RWPE2 (cell line): ENCODE data around the gene FES.
"Not testable (repeated sequence)": the region's sequence is repeated elsewhere in the genome, so short reads cannot be mapped to it uniquely, and the experiment has no call there.

ENCODE experiments used
- ATAC-seq: fragments of 200-7000 bp; cut with Tn5 transposase; 3 replicates; pipeline ENCODE4 v1.9.1; 2021; ENCODE audit warnings: low read depth
- DNase-seq: peaks from one replicate; pipeline ENCODE4 v3.0.0-alpha.2; 2020; ENCODE audit warnings: low spot score
- H3K27ac ChIP-seq: fragments of 450-650 bp; 2 replicates; pipeline ENCODE4 v1.5.1; 2017; ENCODE audit warnings: mild to moderate bottlenecking; ENCODE audit not compliant: poor library complexity, severe bottlenecking
- H3K27me3 ChIP-seq: fragments of 250-450 bp; sonication (Bioruptor Pico); 2 replicates; pipeline ENCODE4 v1.5.1; 2021; ENCODE audit warnings: mild to moderate bottlenecking, moderate library complexity; ENCODE audit not compliant: insufficient read depth, poor library complexity, severe bottlenecking
- H3K36me3 ChIP-seq: fragments of 250-450 bp; sonication (Bioruptor Pico); 2 replicates; pipeline ENCODE4 v1.5.1; 2020; ENCODE audit warnings: low read depth, mild to moderate bottlenecking, moderate library complexity
- H3K4me1 ChIP-seq: fragments of 250-450 bp; sonication (Bioruptor Pico); 2 replicates; pipeline ENCODE4 v1.5.1; 2021; ENCODE audit warnings: mild to moderate bottlenecking, moderate library complexity; ENCODE audit not compliant: insufficient read depth, poor library complexity, severe bottlenecking
- H3K4me3 ChIP-seq: fragments of 250-450 bp; sonication (Bioruptor Pico); 2 replicates; pipeline ENCODE4 v1.5.1; 2021; ENCODE audit warnings: mild to moderate bottlenecking, moderate library complexity; ENCODE audit not compliant: severe bottlenecking
- H3K9me3 ChIP-seq: fragments of 250-450 bp; sonication (Bioruptor Pico); 2 replicates; pipeline ENCODE4 v1.5.1; 2021; ENCODE audit warnings: mild to moderate bottlenecking, moderate library complexity; ENCODE audit not compliant: severe bottlenecking
- CTCF ChIP-seq: fragments of 450-650 bp; IDR thresholded peaks from one replicate; pipeline ENCODE4 v1.5.1; 2017; ENCODE audit warnings: mild to moderate bottlenecking, moderate library complexity; ENCODE audit not compliant: poor library complexity, severe bottlenecking

FES gene

DNA sequence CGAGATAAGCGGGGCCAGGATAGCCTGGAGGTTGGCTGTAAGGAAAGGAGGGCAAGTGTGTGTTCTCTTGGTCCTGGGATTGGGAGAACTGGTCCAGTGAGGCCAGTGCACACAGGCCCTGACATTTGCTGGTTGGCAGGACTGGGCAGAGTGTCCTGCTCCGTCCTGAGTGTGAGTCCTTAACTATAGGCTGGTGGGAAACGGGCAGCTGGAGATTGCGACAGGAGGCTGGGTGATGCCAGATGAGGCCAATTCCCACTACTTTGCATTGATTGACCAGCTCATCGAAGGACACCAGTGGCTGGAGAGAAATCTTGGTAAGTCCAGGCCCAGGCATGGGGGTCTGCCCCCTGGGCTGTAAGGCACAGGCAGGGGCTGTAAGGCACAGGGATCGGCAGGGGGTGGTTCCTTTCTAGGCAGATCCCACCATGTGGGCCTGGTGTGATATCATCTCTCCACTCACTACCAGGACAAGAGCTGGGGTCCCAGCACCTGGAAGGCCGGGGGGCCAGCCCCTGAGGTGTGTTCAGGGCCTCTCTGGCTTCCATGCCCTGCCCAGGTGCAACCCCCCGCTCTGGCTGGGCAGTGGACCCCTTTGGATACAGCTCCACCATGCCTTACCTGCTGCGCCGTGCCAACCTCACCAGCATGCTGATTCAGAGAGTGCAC lies 22.0 kb downstream of the FES start:
- Histone ChIP-seq H3K4me1 (peaks cover 5% of the 10 kb centered on the region), H3K9me3 (no peaks in the 10 kb centered on the region), H3K4me3 (no peak overlapping the region), H3K27ac (no peak overlapping the region), H3K27me3 (no peaks in the 10 kb centered on the region), H3K36me3 (peaks cover 26% of the 10 kb centered on the region)
- no peak for TF ChIP-seq CTCF
- DNase-seq (peak; percentile 73), ATAC-seq (no peak)

DNA sequence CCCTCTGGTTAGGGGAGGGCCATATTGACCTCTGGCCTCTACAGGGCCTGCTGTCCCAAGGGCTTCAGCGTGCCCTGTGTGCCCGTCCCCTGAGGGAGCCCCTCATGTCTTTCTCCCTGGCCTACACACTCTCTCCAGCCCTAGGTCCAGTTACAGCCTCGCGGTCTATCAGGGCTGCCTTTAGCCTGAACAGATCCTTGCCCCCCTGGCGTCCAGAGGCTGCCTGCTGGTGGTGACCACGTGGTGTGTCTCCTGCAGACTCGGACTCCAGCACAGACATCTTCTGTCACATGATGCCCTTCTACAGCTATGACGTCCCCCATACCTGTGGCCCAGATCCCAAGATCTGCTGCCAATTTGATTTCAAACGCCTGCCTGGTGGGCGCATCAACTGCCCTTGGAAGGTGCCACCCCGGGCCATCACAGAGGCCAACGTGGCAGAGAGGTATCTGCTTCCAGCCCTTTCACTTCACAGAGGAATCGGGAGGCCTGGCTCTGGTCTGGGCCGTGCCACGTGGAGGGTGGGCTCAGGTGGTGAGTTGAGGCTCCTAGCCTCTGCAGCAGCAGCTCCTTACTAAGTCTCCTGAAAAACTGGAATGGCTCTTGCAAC lies 22.9 kb downstream of the FES start:
- no peak overlapping the region for H3K4me3 ChIP-seq
- no peak for TF ChIP-seq CTCF
- H3K36me3 ChIP-seq = peaks cover 26% of the 10 kb centered on the region
- ATAC-seq (no peak), DNase-seq (no peak)
- no peaks in the 10 kb centered on the region for H3K9me3 ChIP-seq
- H3K27me3 ChIP-seq = no peaks in the 10 kb centered on the region
- H3K4me1 ChIP-seq = no peaks in the 10 kb centered on the region
- no peak overlapping the region for H3K27ac ChIP-seq

GRCh38 chr15:90907838-90908507 lies 23.7 kb downstream of the FES start:
- Histone ChIP-seq H3K27ac (no peak overlapping the region), H3K4me1 (no peaks in the 10 kb centered on the region), H3K27me3 (no peaks in the 10 kb centered on the region), H3K4me3 (no peak overlapping the region), H3K9me3 (no peaks in the 10 kb centered on the region), H3K36me3 (peaks cover 27% of the 10 kb centered on the region)
- DNase-seq (no peak), ATAC-seq (no peak)
- TF ChIP-seq CTCF = no peak

DNA sequence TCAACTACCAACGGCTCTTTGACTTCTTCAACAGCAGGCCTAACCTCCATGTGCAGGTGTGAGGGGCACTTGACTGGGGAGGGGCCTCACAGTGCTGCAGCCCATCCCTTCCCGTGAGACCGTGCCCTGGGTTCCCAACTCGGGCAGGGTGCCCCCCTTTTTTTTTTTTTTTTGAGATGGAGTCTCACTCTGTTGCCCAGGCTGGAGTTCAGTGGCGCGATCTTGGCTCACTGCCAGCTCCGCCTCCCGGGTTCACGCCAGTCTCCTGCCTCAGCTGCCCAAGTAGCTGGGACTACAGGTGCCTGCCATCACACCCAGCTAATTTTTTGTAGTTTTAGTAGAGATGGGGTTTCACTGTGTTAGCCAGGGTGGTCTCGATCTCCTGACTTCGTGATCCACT lies 25.1 kb downstream of the FES start:
- not testable (repeated sequence) for ATAC-seq, H3K4me3 ChIP-seq, H3K9me3 ChIP-seq, H3K27ac ChIP-seq, H3K27me3 ChIP-seq, DNase-seq, H3K4me1 ChIP-seq
- H3K36me3 ChIP-seq = peaks cover 30% of the 10 kb centered on the region

DNA sequence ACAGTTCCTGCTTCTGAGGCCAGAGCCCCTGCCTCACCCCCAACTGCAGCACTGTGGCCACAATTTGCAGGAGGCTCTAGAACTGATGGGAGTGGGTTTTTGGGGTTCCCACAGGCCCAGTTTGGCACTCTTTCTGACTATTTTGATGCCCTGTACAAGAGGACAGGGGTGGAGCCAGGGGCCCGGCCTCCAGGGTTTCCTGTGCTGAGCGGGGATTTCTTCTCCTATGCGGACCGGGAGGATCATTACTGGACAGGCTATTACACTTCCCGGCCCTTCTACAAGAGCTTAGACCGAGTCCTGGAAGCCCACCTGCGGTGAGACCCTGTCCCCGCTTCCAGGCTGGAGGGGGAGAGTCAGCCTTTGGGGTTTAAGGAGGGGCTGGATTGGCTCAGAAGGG lies 25.7 kb downstream of the FES start:
- H3K36me3 ChIP-seq = peaks cover 30% of the 10 kb centered on the region

More for the DNA sequence above, 25.7 kb downstream of the FES start:
- no peak for DNase-seq
- TF ChIP-seq CTCF = no peak
- no peak overlapping the region for H3K27ac ChIP-seq
- ATAC-seq = no peak
- H3K27me3 ChIP-seq = no peaks in the 10 kb centered on the region
- H3K4me3 ChIP-seq = no peak overlapping the region
- no peaks in the 10 kb centered on the region for H3K4me1 ChIP-seq
- H3K9me3 ChIP-seq = no peaks in the 10 kb centered on the region
